Measurements from ENCODE around the gene GRIN2A.

- TF ChIP-seq POLR2A (IDR thresholded peaks at IDR 0.05; ENCODE audit: low read length) (no peak), GATA1 (IDR thresholded peaks at IDR 0.05; ENCODE audit: low read depth, low read length) (no peak)
Measured at GRCh38 chr16:9846362-9847099, 335.7 kb downstream of the GRIN2A start.

Measured in erythroblast (primary cell).